Peyer's patch (tissue), 4 donors: ENCODE measurements around the gene PDK2. TPM values are rescaled to one million over a fixed set of nuclear protein-coding genes. Genes with fewer than 3 reads are reported as not detected.

ENCODE experiments used
- DNase-seq, 3 donors: peaks; one replicate each; pipeline ENCODE4 v3.0.0-alpha.2; 2017 to 2019
- H3K27ac ChIP-seq, 4 donors: fragments of 200-600 bp; sonication (generic); one replicate each; pipeline ENCODE4 v1.5.1; 2016 to 2019
- H3K27me3 ChIP-seq, 2 donors: fragments of 200-600 bp; sonication (generic); one replicate each; pipeline ENCODE4 v1.5.1; 2019
- H3K36me3 ChIP-seq, 3 donors: fragments of 200-600 bp; sonication (generic); one replicate each; pipeline ENCODE4 v1.5.1; 2016 to 2019
- H3K4me1 ChIP-seq, 4 donors: fragments of 200-600 bp; sonication (generic); one replicate each; pipeline ENCODE4 v1.5.1; 2016 to 2019
- H3K4me3 ChIP-seq, 4 donors: fragments of 200-600 bp; sonication (generic); 1 replicate in 3 of 4; 2 replicates in 1 of 4; pipeline ENCODE4 v1.5.1; 2016 to 2019; ENCODE audit warnings: mild to moderate bottlenecking in 1 of 4
- H3K9me3 ChIP-seq, 4 donors: fragments of 200-600 bp; sonication (generic); one replicate each; pipeline ENCODE4 v1.5.1; 2016 to 2019; ENCODE audit warnings: mild to moderate bottlenecking in 1 of 4
- POLR2A ChIP-seq, 2 donors: fragments of 450-650 bp; IDR thresholded peaks; one replicate each; pipeline ENCODE4 v1.5.1; 2017; ENCODE audit warnings: antibody characterized with exemption in 2 of 2, mild to moderate bottlenecking in 2 of 2, moderate library complexity in 2 of 2
- total RNA-seq, 4 donors: library from RNA; depleted of rRNA; stranded (reverse); fragments of >200 nt; gene quantifications; one replicate each; pipeline ENCODE4 v1.1.0, GENCODE V29; 2016
- TF ChIP-seq, protein P1 (sequence below), 6 experiments: fragments of 450-650 bp in 4 of 6; fragments of 200-600 bp in 2 of 6; sonication (generic) in 1 of 6; IDR thresholded peaks; one replicate each; pipeline ENCODE4 v1.5.1; 2017 to 2019; ENCODE audit warnings: antibody characterized with exemption in 6 of 6, mild to moderate bottlenecking in 3 of 6, moderate library complexity in 1 of 6

Gene PDK2
- total RNA-seq, 4 donors from 2014 or later = 23.1 to 283 (median 164) TPM

DNA sequence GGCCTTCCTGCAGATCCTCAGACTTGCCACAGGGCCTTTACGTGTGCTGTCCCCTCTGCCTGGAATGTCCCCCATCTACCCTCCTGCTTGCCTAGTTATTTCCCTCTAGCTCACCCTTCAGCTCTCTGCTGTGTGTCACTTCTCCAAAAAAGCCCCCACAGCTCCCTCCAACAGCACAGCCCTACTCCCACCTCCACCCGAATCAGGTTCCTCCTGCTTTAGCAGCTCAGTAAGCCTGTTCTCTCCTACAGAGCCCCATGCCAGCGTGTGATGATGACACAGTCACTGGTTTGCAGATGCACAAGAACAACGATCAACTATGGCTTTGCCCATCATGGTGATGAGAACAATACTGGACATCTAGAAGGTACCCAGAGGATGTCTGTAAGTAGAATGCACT, 41.9 kb downstream of the PDK2 start:
- Histone ChIP-seq H3K9me3 (no peaks in the 10 kb centered on the region), H3K36me3 (peaks cover 0 to 74% (median 5%) of the 10 kb centered on the region in 3 donors), H3K4me1 (peaks cover 0 to 25% (median 8%) of the 10 kb centered on the region in 4 donors), H3K4me3 (no peak overlapping the region), H3K27ac (no peak overlapping the region), H3K27me3 (no peaks in the 10 kb centered on the region)
- no peak for DNase-seq
- TF ChIP-seq, protein P1, sequence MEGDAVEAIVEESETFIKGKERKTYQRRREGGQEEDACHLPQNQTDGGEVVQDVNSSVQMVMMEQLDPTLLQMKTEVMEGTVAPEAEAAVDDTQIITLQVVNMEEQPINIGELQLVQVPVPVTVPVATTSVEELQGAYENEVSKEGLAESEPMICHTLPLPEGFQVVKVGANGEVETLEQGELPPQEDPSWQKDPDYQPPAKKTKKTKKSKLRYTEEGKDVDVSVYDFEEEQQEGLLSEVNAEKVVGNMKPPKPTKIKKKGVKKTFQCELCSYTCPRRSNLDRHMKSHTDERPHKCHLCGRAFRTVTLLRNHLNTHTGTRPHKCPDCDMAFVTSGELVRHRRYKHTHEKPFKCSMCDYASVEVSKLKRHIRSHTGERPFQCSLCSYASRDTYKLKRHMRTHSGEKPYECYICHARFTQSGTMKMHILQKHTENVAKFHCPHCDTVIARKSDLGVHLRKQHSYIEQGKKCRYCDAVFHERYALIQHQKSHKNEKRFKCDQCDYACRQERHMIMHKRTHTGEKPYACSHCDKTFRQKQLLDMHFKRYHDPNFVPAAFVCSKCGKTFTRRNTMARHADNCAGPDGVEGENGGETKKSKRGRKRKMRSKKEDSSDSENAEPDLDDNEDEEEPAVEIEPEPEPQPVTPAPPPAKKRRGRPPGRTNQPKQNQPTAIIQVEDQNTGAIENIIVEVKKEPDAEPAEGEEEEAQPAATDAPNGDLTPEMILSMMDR (IDR thresholded peaks at IDR 0.05) = no peak
- TF ChIP-seq POLR2A (IDR thresholded peaks at IDR 0.05) = no peak

DNA sequence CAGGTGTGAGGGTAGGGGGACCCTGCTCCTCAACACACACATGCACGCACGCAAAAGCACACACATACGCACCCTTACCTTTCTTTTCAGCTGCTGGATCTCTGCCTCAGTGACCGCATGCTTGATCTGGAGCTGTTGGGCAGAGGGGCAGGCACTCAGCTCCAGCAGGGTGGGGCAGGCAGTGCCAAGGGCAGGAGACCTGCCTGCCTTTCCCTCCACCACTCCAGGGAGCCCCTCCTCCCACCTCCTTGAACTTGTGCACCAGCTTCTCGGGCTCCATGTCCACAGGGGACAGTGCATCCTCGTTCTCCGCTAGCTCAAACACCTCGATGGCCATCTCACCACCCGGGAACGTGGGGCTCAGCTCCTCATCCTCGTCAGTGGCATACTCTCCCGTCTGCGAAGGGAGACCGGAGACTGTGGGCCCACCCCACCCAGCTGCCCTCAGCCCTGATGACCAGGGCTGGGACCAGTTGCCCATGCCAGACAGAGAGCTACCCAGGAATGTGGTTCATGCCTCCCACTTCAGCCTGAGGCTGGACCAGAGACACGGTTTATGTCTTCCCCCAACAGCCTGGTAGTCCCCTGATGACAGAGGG, 44.1 kb downstream of the PDK2 start:
- TF ChIP-seq, protein P1 (IDR thresholded peaks at IDR 0.05) = no peak
- no peak for TF ChIP-seq POLR2A (IDR thresholded peaks at IDR 0.05)
- no peak for DNase-seq
- Histone ChIP-seq H3K27ac (no peak overlapping the region), H3K27me3 (no peaks in the 10 kb centered on the region), H3K4me3 (no peak overlapping the region), H3K4me1 (peaks cover 0 to 33% (median 8%) of the 10 kb centered on the region in 4 donors), H3K9me3 (no peaks in the 10 kb centered on the region), H3K36me3 (peaks cover 0 to 95% (median 5%) of the 10 kb centered on the region in 3 donors)

DNA sequence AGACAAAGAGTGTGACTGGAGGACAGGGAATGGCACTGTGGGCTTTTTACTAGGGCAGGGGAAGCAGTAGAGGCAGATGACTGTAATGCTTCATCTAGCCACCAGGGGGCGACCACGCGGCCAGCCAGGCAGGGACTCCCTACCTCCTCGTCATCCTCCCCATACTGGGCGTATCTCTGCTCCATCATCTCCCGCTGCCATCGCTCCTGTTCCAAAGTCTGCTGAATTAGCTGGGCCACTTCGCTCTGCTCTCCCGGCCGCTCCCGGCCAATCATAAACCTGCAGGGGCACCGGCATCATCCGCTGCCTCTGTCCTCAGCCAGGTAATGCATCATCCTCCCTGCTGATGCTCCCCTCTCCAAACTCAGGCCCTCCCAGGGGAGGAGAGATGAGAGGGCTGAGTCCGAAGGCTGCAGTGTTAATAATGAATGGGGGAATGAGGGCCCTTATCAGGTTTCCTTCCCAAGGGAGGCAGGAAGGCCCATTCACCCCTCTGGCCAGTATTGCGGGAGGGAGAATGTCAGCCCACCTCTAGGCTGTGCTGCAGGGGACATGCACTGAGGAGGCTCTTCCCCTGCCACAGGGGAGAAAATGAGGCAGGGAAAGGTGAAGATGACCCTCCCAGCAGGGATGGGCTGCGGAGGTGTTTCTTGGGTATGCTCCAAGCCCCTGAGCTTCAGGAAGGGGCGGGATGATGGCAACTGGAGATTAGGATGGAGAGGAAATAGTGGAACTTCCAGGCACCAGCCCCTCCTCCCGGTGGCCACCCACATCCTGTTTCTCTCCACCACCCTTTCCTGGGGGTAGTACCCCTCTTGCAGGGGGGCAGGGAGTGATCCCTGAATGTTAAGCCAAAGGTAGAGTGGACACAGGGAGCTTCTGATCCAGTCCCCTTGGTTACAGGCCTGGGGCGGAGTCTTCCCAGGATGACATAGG, 45.1 kb downstream of the PDK2 start:
- TF ChIP-seq, protein P1 (IDR thresholded peaks at IDR 0.05) = peak; percentile 93 to 95 (median 94)
- TF ChIP-seq POLR2A (IDR thresholded peaks at IDR 0.05) = no peak
- Histone ChIP-seq H3K27me3 (no peaks in the 10 kb centered on the region), H3K4me1 (peaks cover 0 to 42% (median 14%) of the 10 kb centered on the region in 4 donors), H3K9me3 (no peaks in the 10 kb centered on the region), H3K36me3 (peaks cover 0 to 95% (median 5%) of the 10 kb centered on the region in 3 donors), H3K27ac (peak overlapping the region in 3 of 4 donors; percentile 6 to 61 (median 10)), H3K4me3 (no peak overlapping the region)
- DNase-seq = peak; percentile 72 to 91 (median 86)

DNA sequence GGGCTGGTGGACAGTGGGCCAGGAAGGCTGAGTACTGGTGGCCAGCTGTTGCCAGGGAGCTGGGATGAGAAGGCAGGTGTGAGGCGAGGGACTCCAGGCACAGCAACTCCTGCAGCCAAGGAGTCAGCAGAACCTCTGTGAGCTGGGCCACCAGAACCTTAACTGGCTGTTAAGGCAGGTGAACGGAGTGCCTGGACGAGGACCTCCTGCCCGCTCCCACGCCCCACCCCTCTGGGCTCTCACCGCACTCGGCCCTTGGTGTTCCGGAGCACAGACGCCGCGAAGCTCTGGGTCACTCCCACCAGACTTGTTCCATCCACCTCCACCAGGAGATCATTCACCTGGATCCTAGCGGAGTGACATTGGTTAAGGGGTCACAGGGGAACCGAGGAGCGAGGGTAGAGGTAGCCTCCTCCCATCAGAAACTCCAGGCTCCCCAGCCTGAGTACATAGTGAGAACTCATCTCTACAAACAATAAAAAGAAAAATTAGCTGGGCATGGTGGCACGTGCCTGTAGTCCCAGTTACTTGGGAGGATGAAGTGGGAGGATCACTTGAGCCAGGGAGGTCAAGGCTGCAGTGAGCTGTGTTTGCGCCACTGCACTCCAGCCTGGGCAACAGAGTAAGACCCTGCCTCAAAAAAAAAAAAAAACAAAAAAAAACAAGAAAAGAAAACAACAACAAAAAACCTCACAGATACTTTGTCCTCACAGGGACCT, 46.0 kb downstream of the PDK2 start:
- peak overlapping the region in 2 of 4 donors; percentile 25 to 61 for H3K27ac ChIP-seq
- DNase-seq = no peak

DNA sequence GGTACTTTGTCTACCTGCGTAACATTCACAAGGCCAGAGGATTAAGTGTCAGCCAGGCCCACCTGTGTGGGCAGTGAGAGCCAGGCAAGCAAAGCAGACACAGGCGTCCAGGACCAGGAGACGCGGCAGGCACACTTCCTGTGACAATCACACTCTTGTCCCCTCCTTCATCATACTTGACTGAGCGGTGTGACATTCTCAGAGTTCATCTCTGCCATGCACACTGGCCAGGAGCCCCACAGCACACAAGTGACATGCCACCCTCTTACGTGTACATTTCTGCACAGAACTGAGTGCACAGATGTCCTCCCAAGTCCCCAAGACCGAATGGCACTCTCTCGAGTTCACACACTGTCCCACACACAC, 46.6 kb downstream of the PDK2 start:
- TF ChIP-seq, protein P1 (IDR thresholded peaks at IDR 0.05) = no peak
- peaks cover 0 to 86% (median 5%) of the 10 kb centered on the region in 3 donors for H3K36me3 ChIP-seq
- H3K27me3 ChIP-seq = no peaks in the 10 kb centered on the region
- no peak overlapping the region for H3K4me3 ChIP-seq
- peaks cover 0 to 56% (median 27%) of the 10 kb centered on the region in 4 donors for H3K4me1 ChIP-seq
- H3K9me3 ChIP-seq = no peaks in the 10 kb centered on the region
- no peak for DNase-seq
- peak overlapping the region in 2 of 4 donors; percentile 25 to 61 for H3K27ac ChIP-seq

More for the DNA sequence above, 46.0 kb downstream of the PDK2 start:
- Histone ChIP-seq H3K9me3 (no peaks in the 10 kb centered on the region), H3K36me3 (peaks cover 0 to 90% (median 5%) of the 10 kb centered on the region in 3 donors), H3K27me3 (no peaks in the 10 kb centered on the region), H3K4me1 (peaks cover 0 to 50% (median 21%) of the 10 kb centered on the region in 4 donors), H3K4me3 (no peak overlapping the region)
- no peak for TF ChIP-seq POLR2A (IDR thresholded peaks at IDR 0.05)
- TF ChIP-seq, protein P1 (IDR thresholded peaks at IDR 0.05) = no peak
